Body of pancreas (tissue), 4 donors: Measurements from ENCODE around the gene AGPAT3.

ENCODE experiments used
- CTCF ChIP-seq, 7 experiments: fragments of 450-650 bp in 4 of 7; fragments of 200-600 bp in 3 of 7; sonication (generic) in 3 of 7; IDR thresholded peaks; one replicate each; pipeline ENCODE4 v1.5.1; 2016 to 2019; ENCODE audit warnings: antibody characterized with exemption in 7 of 7
- POLR2A ChIP-seq, 3 donors: fragments of 450-650 bp; IDR thresholded peaks; one replicate each; pipeline ENCODE4 v1.6.1; 2016; ENCODE audit warnings: antibody characterized with exemption in 3 of 3, mild to moderate bottlenecking in 2 of 3

GRCh38 chr21:43899307-43900077 is 34.5 kb downstream of the AGPAT3 start:
- TF ChIP-seq CTCF (IDR thresholded peaks at IDR 0.05) (no peak), POLR2A (IDR thresholded peaks at IDR 0.05) (no peak)
